Transverse colon (tissue), 4 donors: Measurements from ENCODE around the gene SLC25A29.
A peak's percentile ranks its signal among the peaks of the same experiment; 100 is the strongest.

Experiments used
- CTCF ChIP-seq, 5 experiments: fragments of 200-600 bp in 3 of 5; fragments of 450-650 bp in 2 of 5; sonication (generic) in 3 of 5; IDR thresholded peaks; 1 replicate in 2 of 5; 2 replicates in 3 of 5; pipeline ENCODE4 v1.5.1; 2016 to 2017; ENCODE audit warnings: antibody characterized with exemption in 5 of 5, inconsistent platforms in 3 of 5, mild to moderate bottlenecking in 2 of 5, moderate library complexity in 1 of 5
- POLR2A ChIP-seq: fragments of 450-650 bp; IDR thresholded peaks from one replicate; pipeline ENCODE4 v1.6.1; 2016; ENCODE audit warnings: antibody characterized with exemption, mild to moderate bottlenecking, moderate library complexity
- POLR2AphosphoS5 ChIP-seq, 3 donors: sonication (generic); formaldehyde crosslinking; IDR thresholded peaks; one replicate each; pipeline ENCODE4 v1.6.1; 2016; ENCODE audit warnings: antibody characterized with exemption in 3 of 3

- TF ChIP-seq POLR2AphosphoS5 (IDR thresholded peaks at IDR 0.05) (no peak), CTCF (IDR thresholded peaks at IDR 0.05) (peak; percentile 51 to 66 (median 63)), POLR2A (no peak)
Observed at GRCh38 chr14:100246809-100247428, 59.3 kb downstream of the SLC25A29 start.
